ENCODE results near the gene CNGA3.
"Not testable (repeated sequence)": the region's sequence is repeated elsewhere in the genome, so short reads cannot be mapped to it uniquely, and the experiment has no call there.

The CNGA3 gene

GRCh38 chr2:98404556-98405250, 58.4 kb downstream of the CNGA3 start:
- no peak overlapping the region for H3K4me3 ChIP-seq (replicated peaks; ENCODE audit: low read depth, low read length)
- H3K36me3 ChIP-seq (ENCODE audit: control insufficient read depth, insufficient read depth, low read length) = no peaks in the 10 kb centered on the region
- H3K27me3 ChIP-seq (replicated peaks; ENCODE audit: control insufficient read depth, insufficient read depth, low read length) = no peaks in the 10 kb centered on the region
- no peak for DNase-seq (ENCODE audit: extremely low read depth, insufficient read length)
- no peak for TF ChIP-seq CTCF (IDR thresholded peaks at IDR 0.05; ENCODE audit: insufficient read depth, low read length, poor library complexity, severe bottlenecking)

GRCh38 chr2:98405301-98405700, 59.0 kb downstream of the CNGA3 start:
- no peak for TF ChIP-seq CTCF (IDR thresholded peaks at IDR 0.05; ENCODE audit: insufficient read depth, low read length, poor library complexity, severe bottlenecking)
- DNase-seq (ENCODE audit: extremely low read depth, insufficient read length) = no peak
- H3K27me3 ChIP-seq (replicated peaks; ENCODE audit: control insufficient read depth, insufficient read depth, low read length) = no peaks in the 10 kb centered on the region
- H3K4me3 ChIP-seq (replicated peaks; ENCODE audit: low read depth, low read length) = no peak overlapping the region
- H3K36me3 ChIP-seq (ENCODE audit: control insufficient read depth, insufficient read depth, low read length) = no peaks in the 10 kb centered on the region

GRCh38 chr2:98408155-98408554, 61.9 kb downstream of the CNGA3 start:
- no peak for TF ChIP-seq CTCF (IDR thresholded peaks at IDR 0.05; ENCODE audit: insufficient read depth, low read length, poor library complexity, severe bottlenecking)

GRCh38 chr2:98412751-98413458, 66.6 kb downstream of the CNGA3 start:
- H3K4me3 ChIP-seq (replicated peaks; ENCODE audit: low read depth, low read length) = no peak overlapping the region
- H3K36me3 ChIP-seq (ENCODE audit: control insufficient read depth, insufficient read depth, low read length) = no peaks in the 10 kb centered on the region
- no peaks in the 10 kb centered on the region for H3K27me3 ChIP-seq (replicated peaks; ENCODE audit: control insufficient read depth, insufficient read depth, low read length)
- no peak for DNase-seq (ENCODE audit: extremely low read depth, insufficient read length)
- TF ChIP-seq CTCF (IDR thresholded peaks at IDR 0.05; ENCODE audit: insufficient read depth, low read length, poor library complexity, severe bottlenecking) = peak; percentile 67

More at GRCh38 chr2:98408155-98408554, 61.9 kb downstream of the CNGA3 start:
- no peak overlapping the region for H3K4me3 ChIP-seq (replicated peaks; ENCODE audit: low read depth, low read length)
- no peaks in the 10 kb centered on the region for H3K27me3 ChIP-seq (replicated peaks; ENCODE audit: control insufficient read depth, insufficient read depth, low read length)
- H3K36me3 ChIP-seq (ENCODE audit: control insufficient read depth, insufficient read depth, low read length) = no peaks in the 10 kb centered on the region
- no peak for DNase-seq (ENCODE audit: extremely low read depth, insufficient read length)

- H3K4me3 ChIP-seq (replicated peaks; ENCODE audit: low read depth, low read length); H3K36me3 ChIP-seq (ENCODE audit: control insufficient read depth, insufficient read depth, low read length); H3K27me3 ChIP-seq (replicated peaks; ENCODE audit: control insufficient read depth, insufficient read depth, low read length); DNase-seq (ENCODE audit: extremely low read depth, insufficient read length): not testable (repeated sequence)
Observed at GRCh38 chr2:98414246-98414645, 68.0 kb downstream of the CNGA3 start.

- not testable (repeated sequence) for H3K4me3 ChIP-seq (replicated peaks; ENCODE audit: low read depth, low read length); DNase-seq (ENCODE audit: extremely low read depth, insufficient read length); H3K27me3 ChIP-seq (replicated peaks; ENCODE audit: control insufficient read depth, insufficient read depth, low read length); H3K36me3 ChIP-seq (ENCODE audit: control insufficient read depth, insufficient read depth, low read length)
Observed at GRCh38 chr2:98415719-98416248, 69.5 kb downstream of the CNGA3 start.
